Glomerular endothelial cell (primary cell): ENCODE measurements around the gene PITRM1. TPM values are rescaled to one million over a fixed set of nuclear protein-coding genes. Genes with fewer than 3 reads are reported as not detected.
"Not testable (repeated sequence)": the region's sequence is repeated elsewhere in the genome, so short reads cannot be mapped to it uniquely, and the experiment has no call there.

Experiments
- DNase-seq: peaks from one replicate; pipeline ENCODE4 v3.0.0-alpha.2; 2011; ENCODE audit warnings: low read depth, low spot score; ENCODE audit errors: extremely low read depth
- total RNA-seq: library from RNA; depleted of rRNA; stranded (reverse); fragments of >200 nt; gene quantifications from 2 replicates; pipeline ENCODE4 v1.2.3, GENCODE V29; 2015

Gene PITRM1, protein sequence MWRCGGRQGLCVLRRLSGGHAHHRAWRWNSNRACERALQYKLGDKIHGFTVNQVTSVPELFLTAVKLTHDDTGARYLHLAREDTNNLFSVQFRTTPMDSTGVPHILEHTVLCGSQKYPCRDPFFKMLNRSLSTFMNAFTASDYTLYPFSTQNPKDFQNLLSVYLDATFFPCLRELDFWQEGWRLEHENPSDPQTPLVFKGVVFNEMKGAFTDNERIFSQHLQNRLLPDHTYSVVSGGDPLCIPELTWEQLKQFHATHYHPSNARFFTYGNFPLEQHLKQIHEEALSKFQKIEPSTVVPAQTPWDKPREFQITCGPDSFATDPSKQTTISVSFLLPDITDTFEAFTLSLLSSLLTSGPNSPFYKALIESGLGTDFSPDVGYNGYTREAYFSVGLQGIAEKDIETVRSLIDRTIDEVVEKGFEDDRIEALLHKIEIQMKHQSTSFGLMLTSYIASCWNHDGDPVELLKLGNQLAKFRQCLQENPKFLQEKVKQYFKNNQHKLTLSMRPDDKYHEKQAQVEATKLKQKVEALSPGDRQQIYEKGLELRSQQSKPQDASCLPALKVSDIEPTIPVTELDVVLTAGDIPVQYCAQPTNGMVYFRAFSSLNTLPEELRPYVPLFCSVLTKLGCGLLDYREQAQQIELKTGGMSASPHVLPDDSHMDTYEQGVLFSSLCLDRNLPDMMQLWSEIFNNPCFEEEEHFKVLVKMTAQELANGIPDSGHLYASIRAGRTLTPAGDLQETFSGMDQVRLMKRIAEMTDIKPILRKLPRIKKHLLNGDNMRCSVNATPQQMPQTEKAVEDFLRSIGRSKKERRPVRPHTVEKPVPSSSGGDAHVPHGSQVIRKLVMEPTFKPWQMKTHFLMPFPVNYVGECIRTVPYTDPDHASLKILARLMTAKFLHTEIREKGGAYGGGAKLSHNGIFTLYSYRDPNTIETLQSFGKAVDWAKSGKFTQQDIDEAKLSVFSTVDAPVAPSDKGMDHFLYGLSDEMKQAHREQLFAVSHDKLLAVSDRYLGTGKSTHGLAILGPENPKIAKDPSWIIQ
- total RNA-seq, result 86.2 and 110 TPM in 2 replicates

DNA sequence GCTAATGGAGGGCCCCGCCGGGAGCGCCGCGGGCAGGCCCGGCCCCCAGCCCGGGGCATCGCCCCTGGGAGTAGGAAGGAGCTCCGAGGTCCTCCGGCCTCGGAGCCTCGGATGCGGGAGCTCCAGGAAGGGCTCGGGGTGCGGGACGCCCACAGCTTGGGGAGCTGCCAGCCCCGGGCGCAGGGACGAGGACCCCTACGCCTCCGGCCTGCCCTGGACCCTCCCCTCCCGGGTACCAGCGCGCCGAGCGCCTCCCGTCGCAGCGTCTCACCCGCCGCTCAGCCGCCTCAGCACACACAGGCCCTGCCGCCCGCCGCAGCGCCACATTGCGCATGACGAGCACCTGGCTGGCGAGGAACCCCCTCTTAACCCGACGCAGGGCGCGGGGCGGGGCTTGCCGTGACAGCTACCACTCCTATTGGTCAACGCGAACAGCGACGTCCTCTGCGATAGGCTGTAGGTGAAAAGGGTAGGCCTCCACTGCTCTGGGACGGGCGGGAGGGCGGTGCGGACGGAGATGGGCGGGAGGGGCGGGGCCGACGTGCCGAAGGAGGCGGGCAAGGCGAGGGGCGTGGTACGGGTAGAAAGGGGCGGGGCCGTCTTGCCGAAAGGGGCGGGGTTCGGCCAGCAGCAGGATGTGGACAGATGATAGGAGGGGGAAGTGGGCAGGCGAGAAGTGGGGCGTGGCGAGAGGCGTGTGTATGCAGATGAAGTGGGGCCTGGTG is at the start of gene PITRM1:
Gene PITRM1, minus strand, starts transcription at position 337 of the 725 bp plus-strand sequence. Its CDS starts 10 bp downstream, at position 327.
- peak; percentile 74 for DNase-seq

DNA sequence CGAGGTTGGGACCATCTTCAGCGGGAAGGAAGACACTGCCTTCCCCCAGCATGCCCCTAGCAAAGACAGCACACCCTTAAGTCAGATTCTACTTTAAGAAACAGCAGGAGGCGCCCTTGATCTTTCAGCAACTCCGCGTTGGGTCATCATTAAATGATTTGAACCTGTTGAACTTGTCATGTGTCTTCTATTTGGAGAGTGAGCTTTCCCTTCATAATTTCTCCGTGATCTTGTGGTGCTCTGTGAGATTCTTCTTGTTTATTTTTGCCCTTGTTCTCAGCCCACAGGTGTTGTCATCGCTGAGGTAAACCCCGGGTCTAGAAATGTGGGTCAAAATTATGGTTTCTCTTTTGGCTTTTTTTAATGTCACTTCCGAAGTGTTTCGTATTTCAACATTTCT is 49.5 kb upstream of the PITRM1 start:
- DNase-seq, result no peak

DNA sequence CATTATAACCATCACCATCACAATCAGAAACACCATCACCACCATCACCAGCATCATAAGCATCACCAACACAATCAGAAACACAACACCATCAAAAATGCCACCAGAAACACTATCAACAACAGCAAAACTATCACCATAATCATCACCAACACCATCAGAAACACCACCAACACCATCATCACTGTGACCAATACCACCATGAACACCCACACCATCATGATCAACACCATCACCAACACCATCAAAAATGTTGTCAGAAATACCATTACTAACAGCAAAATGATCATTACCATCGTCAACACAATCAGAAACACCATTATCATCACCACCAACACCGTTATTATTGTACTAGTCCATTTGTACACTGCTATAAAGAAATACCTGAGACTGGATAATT is 49.0 kb upstream of the PITRM1 start:
- not testable (repeated sequence) for DNase-seq

DNA sequence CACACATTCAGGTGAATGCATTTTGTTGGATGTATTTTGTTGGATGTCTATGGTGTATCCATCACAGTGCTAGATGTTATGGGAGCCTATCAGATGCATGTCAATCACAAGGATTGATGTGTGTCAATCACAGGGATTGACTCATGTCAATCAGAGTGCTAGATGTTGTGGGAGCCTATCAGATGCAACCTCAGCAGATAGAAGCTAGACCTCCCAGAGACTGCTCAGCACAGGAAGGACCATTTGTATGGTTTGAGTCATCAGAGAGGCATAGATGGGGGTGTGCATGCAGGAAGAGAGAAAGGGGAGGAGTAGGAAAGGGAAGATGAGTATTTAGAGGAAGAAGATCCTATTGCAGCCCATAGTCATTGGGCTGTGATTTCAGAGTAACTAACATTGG is 48.3 kb upstream of the PITRM1 start:
- no peak for DNase-seq

DNA sequence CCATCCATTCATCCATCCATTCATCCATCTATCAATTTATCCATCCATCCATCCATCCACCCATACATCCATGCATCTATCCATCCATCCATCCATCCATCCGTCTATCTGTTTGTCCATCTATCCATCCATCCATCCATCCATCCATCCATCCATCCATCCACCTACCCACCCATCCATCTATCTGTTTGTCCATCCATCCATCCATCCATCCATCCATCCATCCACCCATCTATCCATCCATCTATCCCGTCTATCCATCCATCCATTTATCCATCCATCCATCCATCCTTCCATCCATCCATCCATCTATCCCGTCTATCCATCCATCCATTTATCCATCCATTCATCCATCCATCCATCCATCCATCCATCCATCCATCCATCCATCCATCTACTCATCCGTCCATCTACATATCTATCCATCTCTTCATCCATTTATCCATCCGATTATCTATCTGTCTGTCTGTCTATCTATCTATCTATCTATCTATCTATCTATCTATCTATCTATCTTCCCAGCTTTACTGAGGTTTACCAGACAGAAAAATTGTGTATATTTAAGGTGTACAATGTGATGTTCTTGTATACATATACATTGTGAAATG is 46.5 kb upstream of the PITRM1 start:
- not testable (repeated sequence) for DNase-seq

DNA sequence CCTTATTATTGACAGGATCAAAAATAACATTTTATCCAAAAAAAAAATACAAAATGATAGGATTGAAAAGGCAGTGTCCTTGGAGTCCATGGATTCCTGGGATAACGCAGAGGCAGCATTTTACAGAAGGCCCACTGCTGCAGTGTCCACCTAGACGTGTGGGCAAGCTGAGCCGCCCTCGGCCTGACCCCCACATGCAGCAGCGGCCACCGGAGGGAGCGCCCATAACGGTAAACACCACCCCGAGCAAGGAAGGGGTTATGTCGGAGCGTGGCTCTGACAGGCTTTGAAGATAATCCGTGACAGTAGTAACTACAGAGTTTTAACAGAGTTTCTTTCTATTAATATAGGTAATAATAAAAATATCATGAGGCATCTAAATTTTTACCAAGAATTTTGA is 45.3 kb upstream of the PITRM1 start:
- DNase-seq, result no peak

DNA sequence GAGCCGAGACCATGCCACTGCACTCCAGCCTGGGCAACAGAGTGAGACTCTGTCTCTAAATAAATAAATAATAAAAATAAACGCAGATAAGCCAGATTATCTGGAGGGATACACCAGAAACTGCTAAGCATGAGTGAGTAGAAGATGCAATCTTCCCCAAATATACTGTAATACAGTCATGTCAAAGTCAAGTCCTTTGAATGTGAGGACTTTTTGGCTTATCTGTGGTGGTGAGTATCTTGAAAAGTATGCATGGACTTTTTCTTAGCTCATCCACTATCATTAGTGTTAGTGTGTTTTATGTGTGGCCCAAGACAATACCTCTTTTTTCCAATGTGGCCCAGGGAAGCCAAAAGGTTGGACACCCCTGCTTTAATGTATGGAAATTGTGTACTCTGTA is 44.7 kb upstream of the PITRM1 start:
- no peak for DNase-seq

DNA sequence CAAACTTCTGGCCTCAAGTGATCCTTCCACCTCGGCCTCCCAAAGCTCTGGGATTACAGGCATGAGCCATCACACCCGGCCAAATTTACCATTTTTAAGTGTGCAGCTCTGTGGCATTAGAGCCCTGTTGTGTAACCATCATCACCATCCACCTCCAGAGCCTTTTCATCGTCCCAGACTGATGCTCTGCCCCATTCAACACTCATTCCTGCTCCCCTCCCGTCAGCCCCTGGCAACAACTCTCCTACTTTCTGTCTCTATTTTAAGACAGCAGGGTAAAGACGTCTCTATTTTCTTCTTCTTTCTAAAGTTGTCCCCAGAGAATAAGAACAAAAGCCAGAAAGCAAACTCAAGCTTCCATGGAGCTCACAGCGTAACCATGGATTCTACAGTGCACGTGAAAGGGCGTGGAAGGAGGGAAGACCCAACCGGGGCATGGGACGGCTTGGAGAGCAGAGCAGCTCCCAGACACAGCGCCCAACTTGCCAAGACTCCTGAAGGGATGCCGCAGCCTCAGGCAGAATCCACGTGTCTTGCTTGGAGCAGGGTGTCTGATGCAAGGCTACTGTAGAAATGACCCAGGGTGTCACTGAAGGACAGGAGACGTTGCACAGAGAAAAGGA is 42.7 kb upstream of the PITRM1 start:
- no peak for DNase-seq

DNA sequence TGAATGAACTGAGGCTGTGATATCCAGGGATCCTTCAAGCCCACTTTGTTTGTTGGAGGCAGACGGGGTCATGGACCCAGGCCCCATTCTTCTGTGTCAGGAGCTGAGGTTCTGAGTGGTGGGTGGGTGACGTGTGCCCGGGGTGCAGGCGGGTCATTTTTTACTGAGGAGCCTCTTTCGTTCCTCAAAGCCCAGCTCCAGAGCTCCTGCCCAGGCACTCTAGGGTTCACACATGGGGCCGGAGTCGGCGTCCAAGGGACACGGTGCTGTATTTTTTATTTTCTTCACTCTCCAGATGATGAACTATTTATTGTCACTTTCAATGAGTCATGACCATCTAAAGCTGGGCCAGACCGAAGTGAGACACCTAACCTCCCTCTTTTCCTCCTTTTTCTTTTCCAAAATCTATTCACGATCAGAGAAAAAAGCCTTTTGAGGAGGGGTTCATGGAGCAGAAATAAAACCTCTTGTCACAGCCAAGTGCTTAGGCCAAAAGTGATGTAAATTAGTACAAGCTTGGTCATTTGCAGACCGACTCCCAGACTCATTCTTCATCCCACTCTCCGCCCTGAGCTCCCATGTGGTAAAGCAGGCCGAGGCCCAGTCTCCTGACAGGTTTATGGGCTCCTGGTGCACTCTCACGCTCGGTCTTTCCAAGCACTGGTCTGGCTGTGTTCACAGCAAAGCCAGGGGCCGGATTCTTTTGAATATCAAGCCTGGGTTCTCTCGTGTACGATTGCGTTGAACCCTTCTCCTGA is 41.4 kb upstream of the PITRM1 start:
- no peak for DNase-seq

DNA sequence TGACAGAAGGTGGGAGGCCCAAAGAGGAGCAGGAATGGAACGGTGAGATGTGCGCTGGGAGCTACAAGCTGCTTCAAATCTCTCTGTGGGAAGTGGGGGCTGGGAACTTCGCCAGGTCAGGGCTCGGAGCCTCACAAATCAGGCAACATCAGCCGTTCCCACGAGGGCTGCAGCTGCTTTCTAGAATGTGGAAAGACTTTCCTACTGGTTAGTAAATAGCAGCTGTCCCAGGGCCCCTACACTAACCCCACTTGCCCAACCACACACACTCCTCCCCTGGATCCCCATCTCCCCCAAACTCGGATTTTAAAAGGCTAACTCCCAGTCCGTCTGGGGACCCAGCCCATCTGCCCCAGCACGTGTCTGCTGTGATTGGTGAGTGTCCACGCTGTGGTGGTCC is 40.6 kb upstream of the PITRM1 start:
- DNase-seq, result no peak

DNA sequence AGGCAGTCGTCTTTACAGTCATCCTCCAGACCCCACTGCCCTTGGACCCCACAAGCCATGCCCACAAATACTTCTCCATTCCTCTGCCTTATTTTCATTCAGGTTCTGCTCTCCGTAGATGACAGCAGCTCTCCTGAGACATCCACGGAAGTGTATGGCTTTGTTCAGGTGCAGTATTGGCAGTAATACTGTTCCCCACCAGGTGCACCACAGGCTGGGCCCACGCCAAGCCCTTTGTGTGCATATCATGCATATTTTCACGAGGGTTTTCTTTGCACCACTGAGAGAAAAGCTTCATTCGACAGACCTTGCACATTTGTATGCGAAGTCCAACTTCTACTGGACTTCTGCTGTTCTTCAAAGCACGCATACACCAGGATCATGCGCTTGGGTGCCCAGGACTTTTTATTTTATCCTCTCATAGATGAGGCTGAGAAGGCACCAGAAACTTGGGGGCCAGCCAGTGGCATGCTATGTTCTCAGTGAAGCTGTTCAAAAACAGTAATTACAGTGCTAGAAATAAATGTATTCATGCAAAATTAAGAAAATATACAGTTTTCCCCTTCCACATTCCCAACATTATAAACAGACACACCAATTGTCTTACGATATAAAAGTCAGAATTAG is 37.8 kb upstream of the PITRM1 start:
- DNase-seq, result no peak

DNA sequence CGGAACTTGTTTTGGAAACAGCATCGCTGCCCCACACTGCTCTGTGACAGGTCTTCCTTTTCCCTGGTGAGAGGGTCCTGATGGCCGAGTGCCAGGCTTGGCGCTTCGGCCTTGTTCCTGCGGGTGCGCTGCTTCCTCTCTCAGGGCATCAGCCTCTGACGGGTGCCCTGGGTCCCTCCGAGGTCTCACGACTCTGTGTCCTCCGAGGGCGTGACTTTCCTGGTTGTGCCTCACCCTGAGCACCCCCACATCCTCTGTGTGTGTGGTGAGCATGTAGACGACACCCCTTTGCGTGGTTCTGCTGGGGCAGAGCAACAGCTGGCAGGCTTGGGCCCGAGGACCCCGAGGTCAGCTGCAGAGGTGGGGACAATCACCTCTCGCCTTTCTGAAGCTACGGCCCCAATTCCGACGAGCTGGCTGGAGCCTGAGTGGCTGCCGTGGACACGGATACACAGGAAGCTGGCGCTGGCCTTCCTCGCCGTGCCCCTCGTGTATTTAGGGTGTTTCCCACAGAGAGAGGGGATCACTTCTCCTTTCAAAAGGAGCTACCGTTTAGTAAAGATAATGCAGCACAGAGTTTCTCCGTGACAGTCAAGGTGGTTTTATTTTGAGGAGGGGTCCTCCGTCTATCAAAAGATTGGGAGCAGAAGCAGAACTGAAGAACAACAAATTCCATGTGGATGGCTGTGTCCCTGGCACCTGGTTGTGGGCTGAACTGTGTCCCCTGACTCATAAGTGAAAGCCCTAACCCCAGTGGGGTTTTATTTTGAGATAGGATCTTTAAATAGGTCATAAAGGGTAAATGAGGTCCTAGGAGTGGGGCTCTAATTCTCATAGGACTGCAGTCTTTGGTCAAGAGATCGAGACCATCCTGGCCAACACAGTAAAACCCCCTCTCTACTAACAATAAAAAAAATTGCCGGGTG is 36.2 kb upstream of the PITRM1 start:
- no peak for DNase-seq

DNA sequence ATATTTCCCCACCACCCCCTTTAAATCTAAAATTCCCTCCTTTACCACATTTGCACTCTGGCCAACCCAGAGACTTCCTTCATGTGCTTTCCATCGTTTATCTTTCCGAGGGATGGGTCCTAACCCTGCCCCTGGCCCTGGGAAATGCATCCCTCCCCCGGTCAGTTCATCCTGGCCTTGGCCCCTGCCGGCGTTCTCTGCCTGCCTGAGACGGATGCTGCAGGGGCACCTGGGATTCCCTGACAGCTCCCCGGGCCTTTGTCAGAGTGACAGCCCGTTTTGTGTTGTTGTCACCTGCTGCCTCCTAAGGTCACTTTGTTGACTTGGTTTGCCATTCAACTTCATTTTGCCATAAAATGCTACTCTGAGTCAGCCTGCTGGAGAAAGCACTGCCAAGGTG is 34.8 kb upstream of the PITRM1 start:
- no peak for DNase-seq

DNA sequence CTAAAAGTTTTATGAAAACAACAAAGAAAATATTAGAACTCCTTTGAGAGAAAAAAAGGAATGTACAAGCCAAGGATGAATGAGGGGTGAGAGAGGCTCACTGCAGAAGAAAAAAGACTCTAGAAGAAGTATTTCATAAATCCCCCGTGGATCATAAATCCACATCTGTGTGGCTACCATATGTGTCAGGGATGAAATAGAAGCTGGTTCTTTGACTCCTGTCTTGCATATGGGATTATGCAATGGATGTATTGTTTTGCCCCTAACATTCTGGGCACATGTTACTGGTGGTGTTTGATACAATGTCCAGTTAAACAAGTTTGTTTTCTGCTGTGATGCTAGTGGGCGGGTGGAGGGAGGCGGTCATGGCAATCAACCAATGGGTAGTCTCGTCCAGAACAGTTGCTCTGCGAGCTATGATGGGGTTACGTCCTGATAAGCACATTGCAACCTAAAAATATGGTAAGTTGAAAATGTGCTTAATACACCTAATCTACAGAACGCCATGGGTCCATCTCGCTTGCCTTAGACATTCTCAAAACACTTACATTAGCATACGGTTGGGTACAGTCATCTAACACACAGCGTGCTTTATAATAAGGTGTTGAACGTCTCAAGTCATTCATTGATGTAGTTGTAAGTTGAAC is 34.1 kb upstream of the PITRM1 start:
- no peak for DNase-seq

DNA sequence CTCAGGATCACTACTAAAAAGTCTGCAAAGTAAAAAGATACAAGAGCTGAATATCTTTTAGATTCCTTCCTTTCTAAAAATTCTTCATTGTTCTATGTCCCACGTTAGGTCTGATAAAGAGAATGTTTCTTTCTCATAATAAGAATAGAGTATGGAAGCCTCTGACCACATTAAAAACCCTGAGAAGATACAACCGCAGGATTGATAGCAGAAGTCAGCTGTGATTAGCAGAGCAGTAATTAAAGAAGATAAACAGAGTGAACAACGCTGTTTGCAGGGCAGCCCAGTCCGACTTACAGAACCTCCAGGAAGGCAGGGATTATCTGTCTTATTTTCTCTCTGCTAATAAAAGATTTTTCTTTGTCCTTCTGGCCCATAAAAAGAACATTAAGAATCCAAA is 31.4 kb upstream of the PITRM1 start:
- no peak for DNase-seq

DNA sequence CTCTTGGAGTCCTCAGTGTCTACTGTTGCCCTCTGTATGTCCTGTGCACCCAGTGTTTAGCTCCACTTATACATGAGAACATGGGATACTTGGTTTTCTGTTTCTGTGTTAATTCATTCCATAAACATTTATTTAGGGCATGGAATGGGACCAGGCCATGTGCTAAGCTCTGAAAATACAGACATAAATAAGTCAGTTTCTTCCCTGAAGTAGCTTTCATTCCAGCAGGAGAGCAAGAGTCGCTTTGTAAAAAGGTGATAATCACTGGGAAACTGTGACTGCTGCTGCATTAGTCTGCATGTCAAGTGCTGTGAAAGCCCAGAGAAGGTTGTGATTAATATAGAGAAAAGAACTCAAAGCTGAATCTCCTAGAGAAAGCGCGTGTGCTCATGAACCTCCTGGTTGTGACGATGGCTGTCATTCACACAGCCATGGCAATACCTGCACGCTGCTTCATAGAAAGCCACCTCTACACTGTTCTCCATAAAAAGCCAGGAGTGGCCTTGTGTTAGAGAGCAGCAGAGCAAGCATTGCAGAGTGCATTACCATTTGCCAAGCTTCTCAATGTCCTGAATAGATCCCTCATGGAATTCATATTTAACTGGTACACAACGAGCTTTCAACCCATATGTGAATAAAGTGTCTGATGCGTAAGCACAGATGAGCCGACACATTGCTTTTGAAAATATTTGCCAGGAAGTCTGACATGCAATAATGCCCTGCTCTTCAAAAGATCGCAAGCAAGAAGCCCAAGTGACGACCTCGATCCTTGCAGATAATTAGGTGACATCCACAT is 30.6 kb upstream of the PITRM1 start:
- DNase-seq, result no peak
